Skeletal muscle satellite cell (primary cell): Measurements from ENCODE around the gene ATRNL1.

Source experiments
- H3K27me3 ChIP-seq: 2 replicates; pipeline ENCODE4 v1.7.0; 2013; ENCODE audit warnings: low read length; ENCODE audit not compliant: control insufficient read depth, insufficient read depth
- H3K36me3 ChIP-seq: 2 replicates; pipeline ENCODE4 v1.7.0; 2013; ENCODE audit warnings: mild to moderate bottlenecking, control low read depth, low read length; ENCODE audit not compliant: insufficient read depth
- H3K4me1 ChIP-seq: 2 replicates; pipeline ENCODE4 v1.7.0; 2013; ENCODE audit warnings: low read length; ENCODE audit not compliant: control insufficient read depth, insufficient read depth
- H3K4me2 ChIP-seq: 2 replicates; pipeline ENCODE4 v1.7.0; 2013; ENCODE audit warnings: mild to moderate bottlenecking, low read length
- H3K4me3 ChIP-seq: 2 replicates; pipeline ENCODE4 v1.7.0; 2013; ENCODE audit warnings: low read length
- H3K9ac ChIP-seq: 2 replicates; pipeline ENCODE4 v1.7.0; 2013; ENCODE audit warnings: mild to moderate bottlenecking, low read depth, low read length, moderate library complexity
- H3K9me3 ChIP-seq: replicated peaks from 2 replicates; pipeline ENCODE4 v1.7.0; 2013; ENCODE audit warnings: mild to moderate bottlenecking, control low read depth, low read length

Gene ATRNL1

GRCh38 chr10:115056186-115056585, 37.0 kb upstream of the ATRNL1 start:
- no peak overlapping the region for H3K9ac ChIP-seq
- H3K4me2 ChIP-seq: no peak overlapping the region
- H3K4me3 ChIP-seq: no peak overlapping the region
- H3K4me1 ChIP-seq: peaks cover 3% of the 10 kb centered on the region
- no peaks in the 10 kb centered on the region for H3K27me3 ChIP-seq
- H3K36me3 ChIP-seq: no peaks in the 10 kb centered on the region
- no peaks in the 10 kb centered on the region for H3K9me3 ChIP-seq

GRCh38 chr10:115059301-115059898, 33.8 kb upstream of the ATRNL1 start:
- no peak overlapping the region for H3K4me2 ChIP-seq
- peaks cover 14% of the 10 kb centered on the region for H3K27me3 ChIP-seq
- no peak overlapping the region for H3K9ac ChIP-seq
- H3K4me3 ChIP-seq: no peak overlapping the region
- H3K4me1 ChIP-seq: no peaks in the 10 kb centered on the region
- H3K36me3 ChIP-seq: no peaks in the 10 kb centered on the region
- H3K9me3 ChIP-seq: no peaks in the 10 kb centered on the region

- Histone ChIP-seq H3K9me3 (no peaks in the 10 kb centered on the region), H3K4me3 (no peak overlapping the region), H3K4me2 (no peak overlapping the region), H3K27me3 (peaks cover 32% of the 10 kb centered on the region), H3K36me3 (no peaks in the 10 kb centered on the region), H3K9ac (no peak overlapping the region), H3K4me1 (no peaks in the 10 kb centered on the region)
These were observed 29.2 kb upstream of the ATRNL1 start for GRCh38 chr10:115063701-115064658.

GRCh38 chr10:115065801-115066200, 27.4 kb upstream of the ATRNL1 start:
- Histone ChIP-seq H3K4me3 (no peak overlapping the region), H3K9ac (no peak overlapping the region), H3K4me1 (no peaks in the 10 kb centered on the region), H3K9me3 (no peaks in the 10 kb centered on the region), H3K4me2 (no peak overlapping the region), H3K27me3 (peaks cover 32% of the 10 kb centered on the region), H3K36me3 (no peaks in the 10 kb centered on the region)

GRCh38 chr10:115066528-115066927, 26.6 kb upstream of the ATRNL1 start:
- no peaks in the 10 kb centered on the region for H3K4me1 ChIP-seq
- no peak overlapping the region for H3K9ac ChIP-seq
- no peaks in the 10 kb centered on the region for H3K9me3 ChIP-seq
- peaks cover 32% of the 10 kb centered on the region for H3K27me3 ChIP-seq
- H3K36me3 ChIP-seq: no peaks in the 10 kb centered on the region
- no peak overlapping the region for H3K4me3 ChIP-seq
- H3K4me2 ChIP-seq: no peak overlapping the region

GRCh38 chr10:115073796-115074195, 19.4 kb upstream of the ATRNL1 start:
- Histone ChIP-seq H3K36me3 (no peaks in the 10 kb centered on the region), H3K9me3 (no peaks in the 10 kb centered on the region), H3K4me3 (no peak overlapping the region), H3K4me2 (no peak overlapping the region), H3K9ac (no peak overlapping the region), H3K27me3 (no peaks in the 10 kb centered on the region), H3K4me1 (no peaks in the 10 kb centered on the region)

GRCh38 chr10:115082506-115082905, 10.7 kb upstream of the ATRNL1 start:
- no peaks in the 10 kb centered on the region for H3K9me3 ChIP-seq
- peaks cover 4% of the 10 kb centered on the region for H3K4me1 ChIP-seq
- no peaks in the 10 kb centered on the region for H3K27me3 ChIP-seq
- H3K4me3 ChIP-seq: no peak overlapping the region
- no peak overlapping the region for H3K9ac ChIP-seq
- H3K36me3 ChIP-seq: no peaks in the 10 kb centered on the region
- H3K4me2 ChIP-seq: no peak overlapping the region

GRCh38 chr10:115084277-115084850, 8.8 kb upstream of the ATRNL1 start:
- no peaks in the 10 kb centered on the region for H3K9me3 ChIP-seq
- no peak overlapping the region for H3K9ac ChIP-seq
- H3K4me1 ChIP-seq: peaks cover 4% of the 10 kb centered on the region
- no peaks in the 10 kb centered on the region for H3K36me3 ChIP-seq
- H3K27me3 ChIP-seq: peaks cover under 1% of the 10 kb centered on the region
- no peak overlapping the region for H3K4me3 ChIP-seq
- H3K4me2 ChIP-seq: no peak overlapping the region

GRCh38 chr10:115091161-115091560, 2.0 kb upstream of the ATRNL1 start:
- H3K27me3 ChIP-seq: peaks cover 39% of the 10 kb centered on the region
- H3K4me3 ChIP-seq: no peak overlapping the region
- no peaks in the 10 kb centered on the region for H3K36me3 ChIP-seq
- H3K9ac ChIP-seq: no peak overlapping the region
- H3K4me2 ChIP-seq: no peak overlapping the region
- H3K4me1 ChIP-seq: no peaks in the 10 kb centered on the region
- H3K9me3 ChIP-seq: no peaks in the 10 kb centered on the region

- peak overlapping the region; percentile 94 for H3K4me3 ChIP-seq
- peak overlapping the region; percentile 97 for H3K4me2 ChIP-seq
- H3K36me3 ChIP-seq: no peaks in the 10 kb centered on the region
- H3K9me3 ChIP-seq: no peaks in the 10 kb centered on the region
- H3K27me3 ChIP-seq: peaks cover 39% of the 10 kb centered on the region
- peak overlapping the region; percentile 77 for H3K9ac ChIP-seq
- no peaks in the 10 kb centered on the region for H3K4me1 ChIP-seq
These were observed 959 bp upstream of the ATRNL1 start for GRCh38 chr10:115092258-115092554.

GRCh38 chr10:115092555-115093285, 445 bp upstream of the ATRNL1 start:
- H3K9ac ChIP-seq: peak overlapping the region; percentile 77
- H3K9me3 ChIP-seq: no peaks in the 10 kb centered on the region
- no peaks in the 10 kb centered on the region for H3K36me3 ChIP-seq
- peaks cover 39% of the 10 kb centered on the region for H3K27me3 ChIP-seq
- peak overlapping the region; percentile 97 for H3K4me2 ChIP-seq
- peak overlapping the region; percentile 94 for H3K4me3 ChIP-seq
- no peaks in the 10 kb centered on the region for H3K4me1 ChIP-seq
